ENCODE results near the gene GLT1D1.

The GLT1D1 gene

GRCh38 chr12:128969480-128970055 lies 116.3 kb downstream of the GLT1D1 start:
- no peak for FAIRE-seq

GRCh38 chr12:128970110-128970509 lies 116.8 kb downstream of the GLT1D1 start:
- no peak for FAIRE-seq

GRCh38 chr12:128970941-128971340 lies 117.7 kb downstream of the GLT1D1 start:
- no peak for FAIRE-seq

- no peak for FAIRE-seq
Observed at GRCh38 chr12:128971802-128972201, 118.5 kb downstream of the GLT1D1 start.

GRCh38 chr12:128973883-128974681 lies 120.8 kb downstream of the GLT1D1 start:
- no peak for FAIRE-seq

DNA sequence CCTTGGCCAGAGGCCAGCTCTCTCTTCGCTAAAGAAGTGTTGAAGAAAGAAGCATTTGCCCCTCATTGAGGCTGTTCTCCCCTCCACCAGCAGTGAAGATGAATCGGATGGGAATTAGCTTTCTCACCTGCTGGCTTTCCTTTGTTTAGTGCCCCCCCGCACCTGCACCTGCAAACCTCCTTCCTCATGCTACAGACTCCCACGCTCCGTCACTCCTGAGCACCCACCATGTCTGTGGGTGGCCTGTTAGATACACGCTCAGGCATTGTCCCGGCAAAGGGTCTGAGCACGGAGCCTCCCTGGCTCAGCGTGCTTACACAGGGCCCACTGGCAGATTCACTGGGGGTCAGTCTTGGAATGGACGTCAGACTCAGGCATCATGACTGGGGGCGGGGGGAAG lies 121.6 kb downstream of the GLT1D1 start:
- no peak for FAIRE-seq

GRCh38 chr12:128976120-128976738 lies 123.0 kb downstream of the GLT1D1 start:
- no peak for FAIRE-seq

- FAIRE-seq: no peak
Observed at GRCh38 chr12:128977441-128977840, 124.2 kb downstream of the GLT1D1 start.

DNA sequence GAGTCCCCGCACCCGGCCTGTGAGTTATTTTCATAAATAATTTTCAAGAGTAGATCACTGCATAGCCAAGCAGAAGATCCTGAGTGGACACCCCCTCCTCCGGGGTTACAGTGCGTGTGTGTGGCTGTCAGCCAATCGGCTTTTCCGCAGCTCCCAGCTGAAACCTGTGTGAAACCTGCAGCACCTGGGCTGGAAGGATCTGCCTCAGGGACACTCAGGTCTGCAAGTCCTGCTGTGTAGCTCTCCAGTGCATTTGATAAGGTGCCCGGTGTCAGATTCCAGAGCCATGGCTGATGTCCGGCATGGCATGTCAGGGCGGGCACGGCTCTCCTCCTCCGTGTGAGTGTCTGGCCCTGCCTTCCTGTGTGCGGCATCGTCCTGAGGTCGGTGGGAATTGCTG lies 124.8 kb downstream of the GLT1D1 start:
- FAIRE-seq: no peak

- no peak for FAIRE-seq
Observed at GRCh38 chr12:128980623-128981022, 127.3 kb downstream of the GLT1D1 start.

- FAIRE-seq: no peak
Observed at GRCh38 chr12:128981971-128982533, 128.8 kb downstream of the GLT1D1 start.

DNA sequence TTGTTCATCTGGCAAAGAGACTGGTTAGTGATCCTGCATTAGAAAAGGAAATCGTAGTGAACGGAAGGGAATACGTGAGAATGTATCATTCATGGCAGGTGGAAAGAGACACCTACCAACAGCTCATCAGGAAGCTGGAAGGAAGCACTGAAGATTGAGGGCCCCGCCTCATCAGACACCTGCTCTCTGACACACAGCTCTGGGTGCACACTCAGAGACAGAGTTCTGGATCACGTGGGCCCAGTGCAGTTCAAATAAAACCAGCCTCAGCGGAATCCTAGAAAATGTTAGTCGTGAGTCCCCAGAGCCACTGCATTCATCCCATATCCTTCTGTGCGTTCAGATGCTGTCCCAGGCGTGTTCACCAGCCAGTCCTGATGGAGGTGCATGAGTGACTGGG lies 129.7 kb downstream of the GLT1D1 start:
- no peak for FAIRE-seq

GRCh38 chr12:128983371-128983770 lies 130.1 kb downstream of the GLT1D1 start:
- FAIRE-seq: no peak

- FAIRE-seq: no peak
Observed at GRCh38 chr12:128986957-128987356, 133.7 kb downstream of the GLT1D1 start.

- FAIRE-seq: no peak
Observed at GRCh38 chr12:128989287-128989686, 136.0 kb downstream of the GLT1D1 start.

DNA sequence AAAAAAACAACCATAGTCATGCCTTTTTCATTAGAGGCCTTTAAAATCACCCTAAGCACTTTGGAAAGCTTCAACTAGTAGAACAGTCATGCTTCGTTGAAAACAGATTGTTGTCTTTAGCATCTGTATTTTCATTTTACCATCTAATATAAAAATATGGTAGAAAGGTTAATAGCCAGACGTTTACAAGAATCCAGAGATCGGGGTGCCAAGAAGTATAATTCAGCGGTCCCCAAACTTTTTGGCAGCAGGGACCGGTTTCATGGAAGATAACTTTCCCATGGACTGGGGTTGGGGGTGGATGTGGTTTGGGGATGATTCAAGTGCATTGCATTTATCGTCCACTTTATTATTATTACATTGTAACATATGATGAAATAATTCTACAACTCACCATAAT lies 138.4 kb downstream of the GLT1D1 start:
- no peak for FAIRE-seq

GRCh38 chr12:128992116-128992515 lies 138.8 kb downstream of the GLT1D1 start:
- no peak for FAIRE-seq

- FAIRE-seq: no peak
Observed at GRCh38 chr12:128992550-128992949, 139.3 kb downstream of the GLT1D1 start.

DNA sequence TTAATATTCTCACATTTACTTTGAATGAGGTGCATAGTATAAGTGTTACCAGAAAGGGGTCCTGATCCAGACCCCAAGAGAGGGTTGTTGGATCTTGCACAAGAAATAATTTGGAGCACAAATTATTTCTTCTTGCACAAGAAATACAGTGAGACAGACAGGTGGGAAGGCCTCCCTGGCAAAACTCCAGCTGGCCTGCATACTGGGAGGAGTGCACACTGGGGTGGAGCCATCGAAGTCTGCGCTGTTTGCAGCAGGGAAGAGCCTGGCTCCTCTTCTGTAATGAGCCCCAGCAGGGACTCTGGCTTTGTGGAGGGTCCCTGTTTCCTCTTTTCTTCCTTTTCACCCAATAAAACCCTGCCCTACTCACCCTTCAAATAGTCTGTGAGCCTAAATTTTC lies 141.6 kb downstream of the GLT1D1 start:
- no peak for FAIRE-seq

DNA sequence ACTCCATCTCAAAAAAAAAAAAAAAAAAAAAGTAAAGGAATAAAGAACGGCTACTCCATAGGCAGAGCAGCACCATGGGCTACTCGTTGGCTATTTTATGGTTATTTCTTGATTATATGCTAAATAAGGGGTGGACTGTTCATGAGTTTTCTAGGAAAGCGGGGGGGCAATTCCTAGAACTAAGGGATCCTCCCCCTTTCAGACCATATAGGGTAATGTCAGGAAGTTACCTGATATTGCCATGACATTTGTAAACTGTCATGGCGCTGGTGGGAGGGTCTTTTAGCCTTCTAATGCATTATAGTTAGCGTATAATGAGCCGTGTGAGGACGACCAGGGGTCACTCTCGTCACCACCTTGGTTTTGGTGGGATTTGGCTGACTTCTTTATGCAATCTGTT lies 142.3 kb downstream of the GLT1D1 start:
- no peak for FAIRE-seq

DNA sequence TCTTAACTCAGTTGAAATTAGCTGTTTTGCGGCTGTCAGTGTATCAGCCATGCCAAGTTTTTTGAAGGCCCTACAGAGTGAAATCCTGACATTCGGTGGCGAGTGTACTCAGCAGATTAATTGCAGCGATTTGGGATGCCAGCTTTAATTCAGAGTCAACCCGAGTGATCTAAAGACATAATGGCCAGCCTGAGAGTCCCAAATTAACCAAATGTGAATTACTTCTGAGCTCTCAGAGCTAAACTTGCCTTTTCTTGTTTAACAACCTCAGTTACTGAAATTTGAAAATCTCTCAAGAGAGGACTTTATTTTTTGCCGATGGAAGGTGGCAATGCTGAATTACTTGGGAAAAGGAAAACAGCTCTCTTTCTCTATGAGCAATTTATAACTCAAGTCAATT lies 148.5 kb downstream of the GLT1D1 start:
- FAIRE-seq: no peak

- no peak for FAIRE-seq
Observed at GRCh38 chr12:129002427-129002826, 149.1 kb downstream of the GLT1D1 start.

GRCh38 chr12:129005416-129005815 lies 152.1 kb downstream of the GLT1D1 start:
- no peak for FAIRE-seq

DNA sequence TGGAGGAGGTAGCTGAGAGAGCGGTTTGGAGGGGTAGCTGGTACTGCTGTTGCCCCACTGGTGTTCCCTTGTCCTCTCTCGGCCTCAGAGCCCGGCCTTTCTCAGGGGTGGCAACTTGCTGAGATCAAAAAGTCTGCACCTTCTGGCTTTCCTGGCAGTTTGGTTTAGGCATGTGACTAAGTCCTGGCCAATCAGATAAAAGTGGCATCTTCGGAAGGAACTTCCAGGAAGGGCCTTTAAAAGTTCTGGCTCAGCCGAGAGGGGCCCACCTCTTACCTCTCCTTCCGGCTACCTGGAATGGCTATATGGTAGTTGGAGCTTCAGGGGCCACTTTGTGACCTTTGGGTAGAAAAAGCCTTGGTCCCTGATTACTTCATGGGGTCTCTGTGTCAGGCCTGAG lies 152.6 kb downstream of the GLT1D1 start:
- FAIRE-seq: no peak
